Osteocyte (in vitro differentiated cells): ENCODE results near the gene NOP16. TPM values are rescaled to one million over a fixed set of nuclear protein-coding genes. Genes with fewer than 3 reads are reported as not detected.

Source experiments
- DNase-seq: peaks from one replicate; pipeline ENCODE4 v3.0.0; 2021; ENCODE audit warnings: mixed read lengths; ENCODE audit not compliant: unreplicated experiment; ENCODE audit errors: extremely low spot score
- H3K27ac Mint-ChIP-seq: one replicate; pipeline ENCODE4 v1.8.0; 2021; ENCODE audit warnings: mild to moderate bottlenecking, mixed read lengths; ENCODE audit not compliant: unreplicated experiment
- H3K27me3 Mint-ChIP-seq: one replicate; pipeline ENCODE4 v1.8.0; 2021; ENCODE audit warnings: mixed read lengths; ENCODE audit not compliant: unreplicated experiment
- H3K36me3 Mint-ChIP-seq: one replicate; pipeline ENCODE4 v1.8.0; 2021; ENCODE audit warnings: mixed read lengths; ENCODE audit not compliant: unreplicated experiment
- H3K4me1 Mint-ChIP-seq: one replicate; pipeline ENCODE4 v1.8.0; 2021; ENCODE audit warnings: mixed read lengths; ENCODE audit not compliant: unreplicated experiment
- H3K4me3 Mint-ChIP-seq: one replicate; pipeline ENCODE4 v1.8.0; 2021; ENCODE audit warnings: mild to moderate bottlenecking, moderate library complexity, mixed read lengths; ENCODE audit not compliant: unreplicated experiment
- H3K9me3 Mint-ChIP-seq: one replicate; pipeline ENCODE4 v1.8.0; 2021; ENCODE audit warnings: mixed read lengths; ENCODE audit not compliant: unreplicated experiment
- CTCF ChIP-seq: fragments of 200-600 bp; sonication (generic); IDR thresholded peaks from 2 replicates; pipeline ENCODE4 v1.5.0; 2021; ENCODE audit warnings: antibody characterized with exemption, mild to moderate bottlenecking, moderate library complexity
- microRNA-seq: library from miRNA; unstranded; fragments of <30 nt; microRNA quantifications from one replicate; pipeline ENCODE4 v1.1.0, GENCODE V29; 2020; ENCODE audit not compliant: unreplicated experiment
- total RNA-seq: library from RNA; stranded (reverse); gene quantifications from 2 replicates; pipeline ENCODE4 v1.2.1, GENCODE V29; 2021

The NOP16 gene
- total RNA-seq, 1 donor from 2014 or later: 15.5 TPM

- DNase-seq: no peak
- H3K27me3 Mint-ChIP-seq: no peaks in the 10 kb centered on the region
- peaks cover 44% of the 10 kb centered on the region for H3K36me3 Mint-ChIP-seq
- TF ChIP-seq CTCF: no peak
- H3K4me3 Mint-ChIP-seq: no peak overlapping the region
- no peaks in the 10 kb centered on the region for H3K9me3 Mint-ChIP-seq
- no peak overlapping the region for H3K27ac Mint-ChIP-seq
- H3K4me1 Mint-ChIP-seq: no peaks in the 10 kb centered on the region
These were observed 46.9 kb downstream of the NOP16 start for GRCh38 chr5:176341325-176342157.

GRCh38 chr5:176339304-176339703 lies 49.1 kb downstream of the NOP16 start:
- peaks cover 27% of the 10 kb centered on the region for H3K36me3 Mint-ChIP-seq
- no peaks in the 10 kb centered on the region for H3K27me3 Mint-ChIP-seq
- no peaks in the 10 kb centered on the region for H3K9me3 Mint-ChIP-seq
- TF ChIP-seq CTCF: no peak
- no peak overlapping the region for H3K4me3 Mint-ChIP-seq
- DNase-seq: no peak
- H3K27ac Mint-ChIP-seq: no peak overlapping the region
- H3K4me1 Mint-ChIP-seq: no peaks in the 10 kb centered on the region

- H3K27ac Mint-ChIP-seq: no peak overlapping the region
- H3K4me3 Mint-ChIP-seq: no peak overlapping the region
- peaks cover 32% of the 10 kb centered on the region for H3K36me3 Mint-ChIP-seq
- peaks cover 7% of the 10 kb centered on the region for H3K9me3 Mint-ChIP-seq
- TF ChIP-seq CTCF: no peak
- no peaks in the 10 kb centered on the region for H3K4me1 Mint-ChIP-seq
- DNase-seq: no peak
- no peaks in the 10 kb centered on the region for H3K27me3 Mint-ChIP-seq
These were observed 50.5 kb downstream of the NOP16 start for GRCh38 chr5:176337913-176338312.

- no peak for DNase-seq
- no peak overlapping the region for H3K27ac Mint-ChIP-seq
- H3K9me3 Mint-ChIP-seq: peaks cover 7% of the 10 kb centered on the region
- no peak for TF ChIP-seq CTCF
- H3K36me3 Mint-ChIP-seq: peaks cover 28% of the 10 kb centered on the region
- no peak overlapping the region for H3K4me3 Mint-ChIP-seq
- H3K4me1 Mint-ChIP-seq: no peaks in the 10 kb centered on the region
- no peaks in the 10 kb centered on the region for H3K27me3 Mint-ChIP-seq
These were observed 54.2 kb downstream of the NOP16 start for GRCh38 chr5:176334031-176334770.

Small RNA genes within 50 kb of the gene (microRNA-seq; reads per million reads assigned to microRNA genes)
- 7.7 reads per million, percentile 8 among the genes with 10 or more reads in this experiment for gene MIR1271

Other genes with a start within 250 kb of the NOP16 start
- gene SIMC1, start 150.2 kb downstream of the NOP16 start, total RNA-seq: 19.7 and 22.4 TPM in 2 replicates
- gene KIAA1191, start 26.8 kb downstream of the NOP16 start, total RNA-seq: 83.3 and 89.7 TPM in 2 replicates
- 25.9 and 32.8 TPM in 2 replicates for gene ARL10, start 23.1 kb downstream of the NOP16 start, total RNA-seq
- 79.3 and 83.8 TPM in 2 replicates for gene HIGD2A, start 153 bp upstream of the NOP16 start, total RNA-seq
- gene CLTB, start 27.9 kb upstream of the NOP16 start, total RNA-seq: 89.0 and 95.1 TPM in 2 replicates
- 46.9 and 47.6 TPM in 2 replicates for gene FAF2, start 59.8 kb upstream of the NOP16 start, total RNA-seq
- 47.3 and 53.0 TPM in 2 replicates for gene RNF44, start 148.8 kb upstream of the NOP16 start, total RNA-seq
- gene CDHR2, start 160.7 kb upstream of the NOP16 start, total RNA-seq: 0.34 and 0.43 TPM in 2 replicates
- gene GPRIN1, start 221.6 kb upstream of the NOP16 start, total RNA-seq: 1.6 TPM in 2 replicates
- gene SNCB, start 241.9 kb upstream of the NOP16 start, total RNA-seq: not detected in 2 replicates
- gene EIF4E1B, start 242.1 kb upstream of the NOP16 start, total RNA-seq: not detected in 2 replicates